GM19240 (cell line): ENCODE measurements around the gene DNAJC8.

Experiments
- DNase-seq: peaks from one replicate; pipeline ENCODE4 v3.0.0; 2011; ENCODE audit warnings: low spot score; ENCODE audit not compliant: insufficient read length

Gene DNAJC8

GRCh38 chr1:28249866-28250295, 17.1 kb upstream of the DNAJC8 start:
- DNase-seq: no peak

GRCh38 chr1:28249013-28249865, 16.4 kb upstream of the DNAJC8 start:
- no peak for DNase-seq

GRCh38 chr1:28248273-28249012, 15.6 kb upstream of the DNAJC8 start:
- no peak for DNase-seq

- no peak for DNase-seq
These were observed 14.9 kb upstream of the DNAJC8 start for GRCh38 chr1:28247612-28248272.

GRCh38 chr1:28246427-28246832, 13.6 kb upstream of the DNAJC8 start:
- DNase-seq: no peak

- DNase-seq: no peak
These were observed 11.9 kb upstream of the DNAJC8 start for GRCh38 chr1:28244549-28245251.

- DNase-seq: no peak
These were observed 11.0 kb upstream of the DNAJC8 start for GRCh38 chr1:28243685-28244311.

- no peak for DNase-seq
These were observed 8.9 kb upstream of the DNAJC8 start for GRCh38 chr1:28241638-28242241.

GRCh38 chr1:28240024-28240423, 7.2 kb upstream of the DNAJC8 start:
- no peak for DNase-seq

GRCh38 chr1:28239004-28239403, 6.2 kb upstream of the DNAJC8 start:
- no peak for DNase-seq

GRCh38 chr1:28236656-28237322, 4.0 kb upstream of the DNAJC8 start:
- no peak for DNase-seq

- peak; percentile 91 for DNase-seq
These were observed 3.2 kb upstream of the DNAJC8 start, which contains the start of gene ATP5IF1 for GRCh38 chr1:28235755-28236655. ATP5IF1 (plus strand) TSS chr1:28236124; CDS start chr1:28236184, 60 bp downstream.

- DNase-seq: no peak
These were observed 406 bp upstream of the DNAJC8 start for GRCh38 chr1:28233264-28233606.

GRCh38 chr1:28229996-28230395, 2.8 kb downstream of the DNAJC8 start:
- DNase-seq: no peak

- no peak for DNase-seq
These were observed 3.7 kb downstream of the DNAJC8 start for GRCh38 chr1:28229089-28229488.

GRCh38 chr1:28213315-28213714, 19.5 kb downstream of the DNAJC8 start:
- no peak for DNase-seq

GRCh38 chr1:28209700-28210099, 23.1 kb downstream of the DNAJC8 start:
- no peak for DNase-seq

- peak; percentile 29 for DNase-seq
These were observed 23.9 kb downstream of the DNAJC8 start for GRCh38 chr1:28208818-28209441.
